ELF-1 (cell line): Measurements from ENCODE around the gene INPP4B.
"Not testable (repeated sequence)": the region's sequence is repeated elsewhere in the genome, so short reads cannot be mapped to it uniquely, and the experiment has no call there.

Experiments used
- DNase-seq: peaks from one replicate; pipeline ENCODE4 v3.0.0-alpha.2; 2016; ENCODE audit warnings: low read depth, low spot score

Gene INPP4B

GRCh38 chr4:142414366-142414990 is 431.6 kb downstream of the INPP4B start:
- DNase-seq: no peak

- DNase-seq: no peak
Measured at GRCh38 chr4:142413485-142413884, 432.6 kb downstream of the INPP4B start.

DNA sequence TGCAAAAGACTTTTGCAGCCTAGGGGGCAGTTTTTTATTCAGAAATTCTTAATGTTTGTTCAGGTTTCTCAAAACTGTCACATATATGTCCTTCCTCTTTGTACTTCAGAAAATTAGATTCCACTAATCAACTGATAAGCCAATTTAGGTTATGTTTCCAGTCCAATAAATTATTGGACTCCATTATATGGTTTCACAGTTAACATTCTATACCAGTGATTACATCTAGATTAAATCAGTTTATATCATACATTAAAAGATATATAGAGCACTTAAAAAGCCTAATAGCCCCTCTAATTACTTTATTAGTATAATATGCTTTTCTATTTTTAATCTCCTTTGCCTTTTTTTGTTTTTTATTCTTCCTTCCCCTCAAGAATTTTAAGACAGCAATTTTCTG is 434.1 kb downstream of the INPP4B start:
- DNase-seq: no peak

- DNase-seq: peak; percentile 18
Measured at GRCh38 chr4:142408003-142408441, 438.1 kb downstream of the INPP4B start.

GRCh38 chr4:142407596-142407995 is 438.5 kb downstream of the INPP4B start:
- no peak for DNase-seq

GRCh38 chr4:142406917-142407501 is 439.1 kb downstream of the INPP4B start:
- no peak for DNase-seq

GRCh38 chr4:142406499-142406835 is 439.6 kb downstream of the INPP4B start:
- no peak for DNase-seq

DNA sequence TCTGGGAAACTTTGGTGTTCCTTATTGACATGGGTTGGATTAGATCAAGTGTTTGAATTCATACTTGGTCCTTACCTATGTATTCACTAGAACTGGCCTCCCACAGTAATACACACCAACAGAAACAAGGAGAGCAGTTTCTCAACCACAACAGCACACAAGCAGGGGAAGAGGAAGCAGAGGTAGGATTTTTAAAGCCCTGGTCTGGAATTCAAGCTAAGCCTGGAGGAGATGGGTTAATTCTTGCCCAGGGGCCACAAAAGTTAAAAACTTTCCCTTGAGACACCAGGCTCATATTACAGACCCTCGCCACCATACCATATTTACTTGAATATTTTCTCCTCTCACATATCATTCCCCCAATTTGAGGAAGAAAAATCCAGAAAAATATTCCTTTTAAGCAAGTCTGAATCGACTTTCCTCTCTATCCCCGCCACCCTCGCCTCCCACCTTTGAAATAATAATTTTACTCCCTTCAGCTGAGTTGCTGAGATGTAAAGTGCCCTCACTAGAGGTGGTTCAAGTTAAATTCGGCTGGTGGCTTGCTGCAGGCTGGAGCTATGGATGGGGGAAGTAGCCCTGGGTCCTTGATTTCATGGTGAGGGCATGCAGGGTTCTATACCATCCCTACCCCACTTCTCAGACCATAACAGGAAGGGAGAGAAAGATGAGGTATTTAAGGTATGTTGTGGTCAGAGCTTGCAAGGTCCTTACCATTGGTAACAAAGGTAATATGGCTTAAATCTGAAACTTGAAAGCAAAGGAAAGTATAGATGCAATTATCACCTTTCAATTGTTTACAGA is 440.2 kb downstream of the INPP4B start:
- peak; percentile 65 for DNase-seq

- DNase-seq: peak; percentile 47
Measured at GRCh38 chr4:142405021-142405694, 440.9 kb downstream of the INPP4B start.

DNA sequence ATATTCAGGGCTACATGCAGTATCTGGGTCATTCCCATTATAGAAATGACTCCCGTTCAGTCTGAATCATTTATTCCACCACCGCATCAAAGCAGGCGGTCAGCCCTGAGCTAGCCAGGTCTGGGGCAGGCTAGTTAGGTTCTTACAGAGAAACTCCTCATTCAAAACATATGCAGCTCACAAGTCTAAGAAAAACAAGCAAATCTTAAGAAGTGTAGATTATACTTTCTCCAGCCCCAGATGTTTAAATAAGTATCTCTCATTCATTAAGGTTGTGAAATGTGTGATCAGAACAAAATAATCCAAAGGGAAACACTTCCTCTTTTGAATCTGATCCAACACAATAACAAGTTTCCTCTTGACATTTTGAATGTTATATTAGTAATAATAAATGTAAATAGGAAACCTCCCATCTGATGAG is 441.9 kb downstream of the INPP4B start:
- DNase-seq: no peak

- DNase-seq: no peak
Measured at GRCh38 chr4:142402900-142403299, 443.2 kb downstream of the INPP4B start.

DNA sequence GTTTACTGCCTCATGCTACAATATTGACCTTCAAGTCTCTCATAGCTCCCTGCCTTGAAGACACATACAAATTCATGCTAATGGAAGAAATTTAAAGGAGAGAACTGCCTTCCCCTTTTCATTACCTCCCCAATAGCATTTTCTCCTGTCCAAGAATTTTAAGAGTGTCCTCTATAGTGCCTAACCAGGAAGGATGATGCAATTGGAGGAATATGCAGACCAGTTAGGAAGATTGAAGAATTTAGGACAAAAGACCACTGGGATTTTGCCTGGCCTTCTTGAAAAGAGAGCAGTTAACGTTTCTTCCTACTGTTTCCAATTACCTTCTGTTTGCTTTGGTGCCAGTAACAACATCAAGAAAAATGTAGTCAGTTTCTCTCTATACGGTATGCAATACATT is 443.9 kb downstream of the INPP4B start:
- DNase-seq: no peak

GRCh38 chr4:142397364-142397991 is 448.6 kb downstream of the INPP4B start:
- DNase-seq: not testable (repeated sequence)

DNA sequence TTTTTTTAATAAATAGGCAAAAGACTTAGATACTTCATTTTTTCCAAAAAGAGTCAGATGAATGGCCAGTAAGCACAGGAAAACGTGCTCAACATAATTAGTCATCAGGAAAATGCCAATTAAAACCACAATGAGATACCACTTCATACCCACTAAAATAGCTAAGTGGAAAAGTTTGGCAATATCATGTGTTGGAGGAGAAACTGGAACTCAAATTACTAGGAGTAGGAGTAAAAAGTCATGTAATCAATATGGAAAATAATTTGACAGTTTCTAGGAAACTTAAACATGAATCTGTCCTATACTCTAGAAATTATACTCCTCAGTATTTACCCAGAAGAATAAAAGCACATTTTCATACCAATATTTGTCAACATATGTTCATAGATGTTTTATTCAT is 449.8 kb downstream of the INPP4B start:
- DNase-seq: no peak

DNA sequence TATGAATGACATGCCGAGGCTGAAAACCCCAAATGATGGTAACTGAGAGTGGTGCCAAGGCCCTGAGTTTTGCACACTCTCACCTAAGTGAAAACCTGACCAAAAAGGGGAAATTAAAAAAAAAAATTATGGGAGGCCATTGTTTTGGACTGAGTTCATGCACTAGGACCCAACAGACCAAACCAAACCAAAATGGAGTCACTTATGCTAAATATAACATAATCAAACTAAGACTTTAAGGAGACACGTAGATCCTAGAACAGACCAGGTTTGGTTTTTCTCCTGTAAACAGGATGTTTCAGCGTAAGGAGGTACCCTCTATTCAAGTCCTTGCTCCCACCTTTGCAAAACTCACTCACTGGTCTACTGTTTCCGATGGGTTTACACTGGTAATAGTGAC is 453.0 kb downstream of the INPP4B start:
- no peak for DNase-seq

DNA sequence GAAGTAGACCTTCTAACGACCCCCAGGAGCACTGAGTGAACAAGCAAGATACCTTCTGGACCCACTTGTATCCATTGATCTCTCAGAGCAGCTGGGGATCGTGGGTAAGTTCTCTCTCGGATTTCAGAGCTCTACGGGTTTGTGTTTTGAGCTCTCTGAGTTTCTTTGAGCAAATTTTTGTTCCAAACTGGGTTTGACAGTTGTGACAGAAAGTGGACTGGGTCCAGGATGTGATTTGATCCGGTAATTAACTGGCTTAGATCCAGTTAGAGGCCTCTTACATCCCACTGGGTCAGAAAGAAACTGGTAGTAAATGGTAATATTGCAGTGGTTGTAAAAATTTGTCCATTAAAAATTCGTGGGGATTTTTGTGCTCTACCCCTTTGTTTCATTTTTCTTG is 459.2 kb downstream of the INPP4B start:
- DNase-seq: no peak

DNA sequence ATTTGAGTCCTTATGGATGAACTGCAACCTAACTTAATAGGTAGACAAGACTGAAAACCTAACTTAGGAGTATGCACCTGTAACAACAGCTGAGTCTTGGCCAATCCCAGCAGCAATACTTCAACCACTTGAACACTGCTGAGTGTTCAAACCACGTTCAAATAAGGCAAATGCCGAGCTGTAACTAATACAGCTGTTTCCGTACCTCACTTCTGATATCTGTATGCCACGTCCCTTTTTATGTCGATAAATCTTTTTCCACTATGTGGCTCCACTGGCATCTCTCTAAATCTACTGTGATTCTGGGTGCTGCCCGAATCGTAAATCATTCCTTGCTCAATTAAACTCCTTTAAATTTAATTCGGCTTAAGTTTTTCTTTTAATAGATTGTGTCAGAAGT is 459.7 kb downstream of the INPP4B start:
- DNase-seq: no peak

DNA sequence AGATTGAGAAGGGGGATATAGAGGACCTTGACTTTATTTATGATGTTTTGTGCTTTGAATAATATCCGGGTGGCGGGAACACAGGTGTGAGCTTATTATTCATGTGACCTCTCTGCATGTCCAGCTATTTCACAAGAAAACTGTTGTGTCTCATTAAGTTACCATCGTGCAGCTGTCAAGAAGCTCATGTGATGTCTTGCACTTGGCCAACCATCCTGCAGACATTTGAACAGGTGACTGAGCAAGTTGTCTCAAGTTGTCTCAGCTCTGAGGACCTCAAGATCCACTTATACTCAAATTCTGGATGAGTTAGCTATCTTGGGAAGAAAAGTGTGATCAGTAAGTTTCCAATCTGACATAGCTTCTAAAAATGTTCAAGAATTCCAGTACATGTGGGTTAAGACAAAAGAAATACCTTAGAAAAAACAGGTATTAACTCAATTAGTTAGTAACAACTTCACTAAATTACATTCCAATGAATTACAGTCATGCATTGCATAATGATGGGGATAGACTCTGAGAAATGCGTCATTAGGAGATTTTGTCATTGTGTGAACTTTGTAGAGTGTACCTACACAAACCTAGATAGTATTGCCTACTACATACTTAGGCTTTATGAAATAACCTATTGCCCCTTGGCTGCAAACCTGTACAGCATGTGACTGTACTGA is 462.2 kb downstream of the INPP4B start:
- no peak for DNase-seq

DNA sequence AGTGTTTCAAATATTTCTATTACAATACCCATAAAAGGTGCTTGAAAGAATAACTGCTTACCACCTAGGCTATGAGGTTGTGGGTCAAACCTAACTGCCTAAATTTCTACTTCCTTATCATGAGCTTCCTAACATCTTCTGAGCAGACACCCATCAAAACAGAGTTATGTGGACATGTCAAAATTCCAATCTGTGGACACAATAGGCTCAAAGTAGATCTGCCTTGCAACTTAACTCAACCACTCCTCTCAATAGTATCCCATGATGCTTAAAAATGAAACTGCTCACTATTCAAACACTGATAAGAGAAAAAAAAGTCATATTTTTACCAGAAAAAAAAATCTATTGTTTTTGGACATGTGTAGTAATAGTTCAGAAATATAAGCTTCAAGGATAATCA is 462.7 kb downstream of the INPP4B start:
- DNase-seq: no peak

DNA sequence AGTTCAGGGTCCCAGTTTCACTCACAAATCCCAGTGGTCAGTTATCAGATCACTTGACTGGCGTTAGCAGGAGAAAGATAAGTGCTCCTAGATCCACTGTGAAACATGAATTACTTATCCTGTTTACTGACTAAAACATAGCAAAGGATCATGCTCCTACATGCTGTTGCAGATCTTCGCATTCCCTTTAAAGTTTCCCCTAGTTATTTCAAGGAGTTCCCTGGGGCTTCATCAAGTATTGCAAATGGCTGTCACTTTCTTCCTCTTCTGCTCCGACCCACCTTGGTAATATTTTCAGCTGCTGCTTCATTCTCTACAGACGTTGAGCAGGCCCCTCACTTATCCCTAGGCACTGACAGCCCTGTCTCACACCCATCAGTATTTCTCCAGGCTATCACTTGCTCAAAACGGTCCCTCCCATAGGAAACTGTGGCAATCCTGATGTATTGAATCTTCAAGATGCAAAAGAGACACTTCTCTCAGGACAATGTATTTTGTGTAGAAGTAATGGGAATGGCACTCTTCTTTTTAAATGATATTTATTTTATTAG is 466.0 kb downstream of the INPP4B start:
- no peak for DNase-seq
